Ovary (tissue), 9 donors: Measurements from ENCODE around the gene GUK1. TPM values are rescaled to one million over a fixed set of nuclear protein-coding genes. Genes with fewer than 3 reads are reported as not detected.
A peak's percentile ranks its signal among the peaks of the same experiment; 100 is the strongest.

Experiments used
- DNase-seq, 5 donors: peaks; one replicate each; pipeline ENCODE4 v3.0.0-alpha.2; 2019 to 2020
- H3K27ac ChIP-seq, 2 donors: fragments of 200-600 bp; one replicate each; pipeline versions ENCODE4 v1.5.1 to v1.8.0; 2019 to 2022
- H3K27me3 ChIP-seq: fragments of 200-600 bp; one replicate; pipeline ENCODE4 v1.8.0; 2022
- H3K36me3 ChIP-seq: fragments of 200-600 bp; sonication (generic); one replicate; pipeline ENCODE4 v1.5.1; 2019
- H3K4me1 ChIP-seq: one replicate; pipeline ENCODE4 v1.8.1; 2013; ENCODE audit warnings: mild to moderate bottlenecking, moderate library complexity; ENCODE audit not compliant: insufficient read depth
- H3K4me3 ChIP-seq: fragments of 200-600 bp; sonication (generic); one replicate; pipeline ENCODE4 v1.5.1; 2017
- H3K9me3 ChIP-seq, 2 donors: fragments of 200-600 bp in 1 of 2; sonication (generic) in 1 of 2; one replicate each; pipeline versions ENCODE4 v1.5.1 to v1.8.1; 2013 to 2019; ENCODE audit warnings: mild to moderate bottlenecking in 1 of 2, moderate library complexity in 1 of 2
- EP300 ChIP-seq: sonication (generic); formaldehyde crosslinking; IDR thresholded peaks from one replicate; pipeline ENCODE4 v1.6.1; 2017; ENCODE audit warnings: antibody characterized with exemption
- POLR2A ChIP-seq: fragments of 450-650 bp; IDR thresholded peaks from one replicate; pipeline ENCODE4 v1.6.1; 2017; ENCODE audit warnings: antibody characterized with exemption, mild to moderate bottlenecking, moderate library complexity
- WGBS, 3 donors: extraction: QIAGEN DNeasy Blood & Tissue Kit in 1 of 3; methylation state at CpG; one replicate each; pipeline versions ENCODE4 v1.1.5 to v1.1.7; 2013 to 2017; 5-methylcytosine and 5-hydroxymethylcytosine counted together
- intact Hi-C, 4 donors: fragments of 100-400 bp; cut with DNase I; formaldehyde crosslinking; loops; one replicate each; pipeline versions ENCODE4 v1.11.0 to v1.15.1; 2022 to 2023
- polyA plus RNA-seq, 2 donors: library from polyadenylated mRNA; stranded (reverse); fragments of 200-250 nt in 1 of 2; fragments of 350-450 nt in 1 of 2; fragmentation: Illumina TruSeq in 1 of 2; extraction: RNeasy Lipid Tissue Mini Kit (QIAGEN cat#74804) in 1 of 2; gene quantifications; one replicate each; pipeline ENCODE4 v1.2.3, GENCODE V29; 2013 to 2014
- total RNA-seq, 7 donors: library from RNA; depleted of rRNA in 2 of 7; stranded (reverse); fragments of >200 nt in 2 of 7; fragmentation: NEBNext Ultra II Directional in 3 of 7; extraction: Animal tissue kit (Norgen Biotek cat#: 25700) in 3 of 7; gene quantifications; one replicate each; pipeline versions ENCODE4 v1.1.0 to v1.2.4, GENCODE V29; 2016 to 2023
- TF ChIP-seq, protein P1 (sequence below), 3 donors: fragments of 450-650 bp in 2 of 3; fragments of 200-600 bp in 1 of 3; IDR thresholded peaks; one replicate each; pipeline versions ENCODE4 v1.5.1 to v1.8.0; 2016 to 2022; ENCODE audit warnings: antibody characterized with exemption in 3 of 3, mild to moderate bottlenecking in 1 of 3
- donor health status: DM: no; HTN: no; CAD: no; lungs with moderate emphysema.
- donor health status: DM: no; HTN: no; CAD: no.
- donor health status: Bipolar disorder and iron deficiency.
- donor health status: DM: yes; HTN: yes; CAD: no.
- donor health status: DM: no; HTN: no; CAD: no.
- donor health status: DM: yes; HTN: yes; CAD: no.

Gene GUK1
- total and polyA plus RNA-seq, 9 donors, result 17.7 to 256 (median 171) TPM

DNA sequence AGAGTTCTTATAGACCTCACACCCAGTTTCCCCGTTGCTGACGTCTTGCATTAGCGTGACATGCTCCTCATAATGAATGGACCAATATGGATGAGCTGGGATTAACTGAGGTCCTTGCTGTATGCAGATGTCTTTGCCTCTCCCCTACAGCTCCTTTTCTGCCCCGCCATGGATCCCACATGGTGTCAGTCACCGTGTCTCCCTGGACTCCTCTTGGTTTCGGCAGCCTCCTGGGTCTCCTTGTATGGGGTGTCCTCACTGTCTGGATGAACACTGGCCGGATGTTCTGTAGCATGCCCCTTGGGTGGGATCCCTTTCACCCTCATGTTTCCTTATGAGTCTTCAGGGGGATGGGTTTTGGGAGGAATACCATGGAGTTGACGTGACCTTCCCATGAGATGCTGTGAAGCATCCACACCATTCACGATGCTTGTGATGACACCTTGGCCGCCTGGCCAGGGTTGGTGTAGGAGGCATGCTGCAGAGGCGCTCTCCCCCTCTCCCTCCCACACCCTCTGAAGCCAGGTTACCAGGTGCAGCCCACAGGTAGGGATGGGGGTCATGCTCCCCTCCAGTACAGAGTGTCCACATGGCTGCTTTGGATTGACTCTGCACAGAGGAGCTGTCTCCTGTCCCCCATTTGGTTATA, 14.1 kb downstream of the GUK1 start:
- H3K36me3 ChIP-seq, result no peaks in the 10 kb centered on the region
- peaks cover 26% of the 10 kb centered on the region for H3K4me1 ChIP-seq
- DNase-seq, result peak in 2 of 5 donors; percentile 21 to 29
- no peak overlapping the region for H3K27ac ChIP-seq
- intact Hi-C loops, result no loop called here
- H3K27me3 ChIP-seq, result no peaks in the 10 kb centered on the region
- H3K9me3 ChIP-seq, result no peaks in the 10 kb centered on the region
- WGBS, 3 donors, result 82 to 95% (median 94%) methylated on average over 11 of the region's 11 CpGs
- no peak overlapping the region for H3K4me3 ChIP-seq
- TF ChIP-seq EP300 (no peak), POLR2A (no peak)
- TF ChIP-seq, protein P1, sequence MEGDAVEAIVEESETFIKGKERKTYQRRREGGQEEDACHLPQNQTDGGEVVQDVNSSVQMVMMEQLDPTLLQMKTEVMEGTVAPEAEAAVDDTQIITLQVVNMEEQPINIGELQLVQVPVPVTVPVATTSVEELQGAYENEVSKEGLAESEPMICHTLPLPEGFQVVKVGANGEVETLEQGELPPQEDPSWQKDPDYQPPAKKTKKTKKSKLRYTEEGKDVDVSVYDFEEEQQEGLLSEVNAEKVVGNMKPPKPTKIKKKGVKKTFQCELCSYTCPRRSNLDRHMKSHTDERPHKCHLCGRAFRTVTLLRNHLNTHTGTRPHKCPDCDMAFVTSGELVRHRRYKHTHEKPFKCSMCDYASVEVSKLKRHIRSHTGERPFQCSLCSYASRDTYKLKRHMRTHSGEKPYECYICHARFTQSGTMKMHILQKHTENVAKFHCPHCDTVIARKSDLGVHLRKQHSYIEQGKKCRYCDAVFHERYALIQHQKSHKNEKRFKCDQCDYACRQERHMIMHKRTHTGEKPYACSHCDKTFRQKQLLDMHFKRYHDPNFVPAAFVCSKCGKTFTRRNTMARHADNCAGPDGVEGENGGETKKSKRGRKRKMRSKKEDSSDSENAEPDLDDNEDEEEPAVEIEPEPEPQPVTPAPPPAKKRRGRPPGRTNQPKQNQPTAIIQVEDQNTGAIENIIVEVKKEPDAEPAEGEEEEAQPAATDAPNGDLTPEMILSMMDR (IDR thresholded peaks at IDR 0.05), result no peak

DNA sequence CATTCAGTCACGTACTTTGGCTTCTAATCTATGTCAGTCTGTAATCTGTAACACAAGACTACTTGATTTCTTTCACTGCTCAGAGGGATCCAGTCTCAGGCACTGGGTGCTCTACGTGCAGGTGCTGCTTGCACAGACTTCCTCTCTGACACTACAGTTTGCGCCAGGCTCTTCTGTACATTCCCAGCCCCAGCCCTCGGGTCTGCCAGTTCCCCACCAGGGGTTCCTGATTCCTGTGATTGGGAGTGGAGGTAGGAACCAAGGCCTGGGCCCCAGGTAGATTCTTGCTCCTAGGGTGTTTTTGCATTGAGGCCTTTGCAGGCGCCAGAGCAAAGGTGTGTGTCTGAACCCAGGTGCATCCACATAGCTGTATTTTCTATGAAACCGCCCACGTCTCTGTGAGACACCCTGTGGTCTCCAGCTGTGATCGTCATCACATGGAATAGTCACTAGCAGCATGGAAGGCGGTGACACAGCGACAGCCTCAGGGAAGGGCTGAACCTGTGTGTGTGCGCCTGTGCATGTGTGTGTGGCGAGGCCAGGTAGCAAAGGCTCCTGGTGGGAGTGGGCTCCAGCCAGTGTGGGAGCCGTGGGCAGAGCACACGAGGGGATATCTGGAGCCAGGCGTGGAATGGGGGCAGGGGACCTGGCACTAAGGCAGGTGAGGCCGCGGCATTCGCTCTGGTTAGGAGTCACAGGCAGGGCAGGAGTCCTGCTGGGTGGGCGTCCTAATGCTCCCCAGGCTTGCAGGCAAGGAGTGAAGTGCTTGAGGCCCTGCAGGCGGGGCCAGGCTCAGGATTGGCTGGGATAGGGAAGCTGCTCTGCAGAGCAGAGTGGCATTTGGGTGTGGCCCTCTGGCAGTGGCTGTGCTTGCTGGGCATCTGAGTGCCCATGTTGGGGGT, 14.8 kb downstream of the GUK1 start:
- intact Hi-C loops, result no loop called here

DNA sequence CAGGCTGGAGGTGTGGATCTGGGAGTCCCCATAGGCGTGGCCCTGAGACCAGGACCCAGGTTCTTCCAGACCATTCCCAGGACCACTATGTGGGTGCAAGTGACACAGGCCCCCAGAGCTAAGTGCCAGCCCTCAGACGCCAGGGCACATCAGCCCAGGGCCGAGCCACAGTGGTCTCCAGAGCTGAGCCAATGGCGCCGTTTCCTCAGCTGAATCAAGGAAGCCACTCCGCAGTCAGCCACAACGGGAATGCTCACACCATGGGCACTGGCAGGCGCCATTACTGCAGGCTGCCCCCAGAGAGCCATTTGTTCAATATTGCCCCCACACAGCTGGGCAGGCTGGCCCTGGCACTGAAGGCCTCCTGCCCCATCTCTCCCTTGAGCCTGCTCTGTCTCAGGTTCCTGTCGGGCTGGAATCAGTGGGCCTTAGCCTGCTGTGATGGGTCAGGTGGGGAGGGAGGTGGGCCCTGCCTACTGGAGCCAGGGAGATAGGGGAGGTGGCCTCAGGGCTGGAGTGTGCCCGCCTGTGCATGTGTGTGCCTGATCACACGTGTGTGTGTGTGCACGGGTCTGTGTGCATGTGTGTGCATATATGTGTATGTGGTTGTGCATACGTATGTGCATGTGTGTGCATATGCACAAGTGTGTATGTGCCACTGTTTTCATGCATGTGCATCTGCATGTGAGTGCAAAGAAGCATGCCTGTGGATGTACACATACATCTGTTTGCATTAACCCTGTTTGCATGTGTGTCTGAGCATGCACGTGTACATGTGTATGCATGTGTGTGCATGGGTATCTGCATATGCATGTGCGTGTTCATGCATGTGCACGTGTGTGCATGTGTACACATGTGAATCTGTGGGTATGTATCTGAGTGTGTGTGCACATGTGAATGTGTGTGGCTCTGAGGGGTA, 15.8 kb downstream of the GUK1 start:
- peaks cover 12% of the 10 kb centered on the region for H3K4me1 ChIP-seq
- intact Hi-C loops, result no loop called here
- no peak overlapping the region for H3K4me3 ChIP-seq
- H3K27me3 ChIP-seq, result no peaks in the 10 kb centered on the region
- WGBS, 3 donors, result 86 to 92% (median 86%) methylated on average over 16 of the region's 16 CpGs
- peak in 3 of 5 donors; percentile 17 to 29 (median 22) for DNase-seq
- TF ChIP-seq POLR2A, result no peak
- TF ChIP-seq EP300, result no peak
- TF ChIP-seq, protein P1 (IDR thresholded peaks at IDR 0.05), result no peak
- no peaks in the 10 kb centered on the region for H3K36me3 ChIP-seq
- no peak overlapping the region for H3K27ac ChIP-seq
- no peaks in the 10 kb centered on the region for H3K9me3 ChIP-seq

More for the DNA sequence above, 14.8 kb downstream of the GUK1 start:
- DNase-seq, result peak in 3 of 5 donors; percentile 16 to 31 (median 21)
- Histone ChIP-seq H3K36me3 (no peaks in the 10 kb centered on the region), H3K4me3 (no peak overlapping the region), H3K27me3 (no peaks in the 10 kb centered on the region), H3K9me3 (no peaks in the 10 kb centered on the region), H3K4me1 (peaks cover 21% of the 10 kb centered on the region), H3K27ac (no peak overlapping the region)
- TF ChIP-seq, protein P1 (IDR thresholded peaks at IDR 0.05), result no peak
- no peak for TF ChIP-seq POLR2A
- TF ChIP-seq EP300, result no peak
- 85 to 90% (median 85%) methylated on average over 20 of the region's 20 CpGs for WGBS, 3 donors

DNA sequence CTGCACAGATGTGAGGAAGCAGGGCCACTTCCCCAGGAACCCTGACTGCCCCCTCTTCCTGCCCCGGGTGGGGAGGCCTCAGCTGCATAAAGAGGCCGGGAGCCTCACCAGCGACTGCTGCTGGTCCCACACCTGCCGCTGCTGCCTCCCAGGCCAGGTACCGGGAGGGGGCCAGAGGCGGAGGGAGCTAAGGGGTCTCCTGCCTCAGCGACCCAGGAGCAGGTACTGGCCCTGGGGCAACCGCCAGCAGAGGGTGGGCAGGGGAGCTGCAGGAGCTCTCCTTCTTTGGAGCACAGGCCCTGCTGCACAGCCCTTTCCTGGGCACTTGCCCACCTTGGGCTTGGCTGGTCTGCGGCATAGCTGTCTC, 16.4 kb downstream of the GUK1 start:
- Histone ChIP-seq H3K4me3 (no peak overlapping the region), H3K36me3 (no peaks in the 10 kb centered on the region), H3K27ac (no peak overlapping the region), H3K4me1 (peaks cover 6% of the 10 kb centered on the region), H3K27me3 (no peaks in the 10 kb centered on the region), H3K9me3 (no peaks in the 10 kb centered on the region)
- TF ChIP-seq EP300, result no peak
- no peak for TF ChIP-seq POLR2A
- TF ChIP-seq, protein P1 (IDR thresholded peaks at IDR 0.05), result no peak
- intact Hi-C loops, result no loop called here
- peak in 3 of 5 donors; percentile 30 to 37 (median 31) for DNase-seq
- 69 to 83% (median 76%) methylated on average over 8 to 9 of the region's 9 CpGs for WGBS, 3 donors
